Measurements from ENCODE around the gene ARL1.

Gene ARL1

GRCh38 chr12:101407436-101408345 lies at the start of gene ARL1:
TSS of gene ARL1 (minus strand) at chr12:101407772. CDS start at chr12:101407645, 127 bp downstream.
- Histone ChIP-seq H3K27ac (ENCODE audit: extremely low read depth, low read depth, low read length) (peak within 1 kb of the TSS; percentile 89), H3K36me3 (ENCODE audit: control insufficient read depth in 2 of 2, insufficient read depth in 1 of 2, low read length in 2 of 2) (peaks cover 0 to 6% of the 10 kb centered on the region in 2 experiments; a peak in 2 of 3 replicates), H3K4me3 (ENCODE audit: low read depth, low read length) (peak within 1 kb of the TSS; percentile 67), H3K4me1 (ENCODE audit: control insufficient read depth, insufficient read depth, low read length) (no peaks in the 10 kb centered on the region; the same call in 1 of the 2 replicates), H3K9me3 (ENCODE audit: control insufficient read depth, insufficient read depth, low read depth, low read length) (no peaks in the 10 kb centered on the region)
- ChIA-PET CTCF (interaction anchor here (0.7 to 1.1 kb wide), 4 partner anchors 11 to 433 kb away, joined by 3 to 6 read pairs (median 3); no protein-coding TSS in a partner anchor), POLR2A (interaction anchor here (0.5 to 1.5 kb wide), 5 partner anchors 14 to 1141 kb away, joined by 3 to 4 read pairs (median 3); partner anchors contain the start of genes DEPDC4 and SCYL2)
- TF ChIP-seq ZNF707 (tag by site-specific recombination; IDR thresholded peaks at IDR 0.05) = no peak
- 0 out of 2 replicates have a peak, but pooled peaks have one; percentile 32 for TF ChIP-seq ZNF610 (tag by site-specific recombination; IDR thresholded peaks at IDR 0.05; ENCODE audit: borderline replicate concordance)
- no peak for TF ChIP-seq MZF1 (tag by site-specific recombination; IDR thresholded peaks at IDR 0.05; ENCODE audit: borderline replicate concordance)
- TF ChIP-seq RBAK (tag by site-specific recombination; IDR thresholded peaks at IDR 0.05) = no peak
- 0 out of 2 replicates have a peak, but pooled peaks have one; percentile 10 for TF ChIP-seq ZSCAN5A (tag by site-specific recombination; IDR thresholded peaks at IDR 0.05)
- TF ChIP-seq ZBTB17 (tag by site-specific recombination; IDR thresholded peaks at IDR 0.05) = peak; percentile 92
- no peak for TF ChIP-seq ZNF114 (tag by site-specific recombination; IDR thresholded peaks at IDR 0.05)
- TF ChIP-seq YY1 (tag by site-specific recombination; IDR thresholded peaks at IDR 0.05) = peak; percentile 53; the same call in 1 of the 2 replicates
- no peak for TF ChIP-seq ZNF174 (tag by site-specific recombination; IDR thresholded peaks at IDR 0.05)
- no peak for TF ChIP-seq ZNF335 (tag by site-specific recombination; conservative IDR thresholded peaks at IDR 0.05)
- TF ChIP-seq SETDB1 (IDR thresholded peaks at IDR 0.05; ENCODE audit: insufficient read length, low read length) = no peak
- TF ChIP-seq ZSCAN16 (tag by site-specific recombination; IDR thresholded peaks at IDR 0.05) = no peak
- TF ChIP-seq ZNF146 (tag by site-specific recombination; IDR thresholded peaks at IDR 0.05) = 0 out of 2 replicates have a peak, but pooled peaks have one; percentile 23
- TF ChIP-seq ZSCAN23 (tag by site-specific recombination; IDR thresholded peaks at IDR 0.05) = no peak
- TF ChIP-seq ZSCAN4 (tag by site-specific recombination; IDR thresholded peaks at IDR 0.05) = no peak
- peak; percentile 35; the same call in 1 of the 2 replicates for TF ChIP-seq IKZF3 (tag by site-specific recombination; IDR thresholded peaks at IDR 0.05)
- no peak for TF ChIP-seq ZNF132 (tag by site-specific recombination; IDR thresholded peaks at IDR 0.05; ENCODE audit: borderline replicate concordance)
- TF ChIP-seq SALL2 (tag by site-specific recombination; IDR thresholded peaks at IDR 0.05; ENCODE audit: borderline replicate concordance) = no peak
- TF ChIP-seq ZNF221 (tag by site-specific recombination; IDR thresholded peaks at IDR 0.05; ENCODE audit: borderline replicate concordance) = no peak
- peak; percentile 81 for TF ChIP-seq INSM2 (tag by site-specific recombination; IDR thresholded peaks at IDR 0.05)
- TF ChIP-seq ZNF362 (tag by site-specific recombination; IDR thresholded peaks at IDR 0.05) = 0 out of 2 replicates have a peak, but pooled peaks have one; percentile 11
- peak; percentile 56; the same call in 1 of the 2 replicates for TF ChIP-seq ZNF843 (tag by site-specific recombination; IDR thresholded peaks at IDR 0.05)
- peak; percentile 40; the same call in 1 of the 2 replicates for TF ChIP-seq ZNF391 (tag by site-specific recombination; IDR thresholded peaks at IDR 0.05; ENCODE audit: borderline replicate concordance, low read depth)
- TF ChIP-seq ZNF629 (tag by site-specific recombination; IDR thresholded peaks at IDR 0.05) = peak; percentile 78
- TF ChIP-seq ZNF274 (IDR thresholded peaks at IDR 0.05; ENCODE audit: low read length) = no peak
- no peak for TF ChIP-seq ZNF274 (tag by site-specific recombination; IDR thresholded peaks at IDR 0.05; ENCODE audit: borderline replicate concordance)
- TF ChIP-seq SP2 (tag by site-specific recombination; IDR thresholded peaks at IDR 0.05) = peak; percentile 75
- peak; percentile 91 for TF ChIP-seq KLF9 (tag by site-specific recombination; IDR thresholded peaks at IDR 0.05; ENCODE audit: low read depth)
- no peak for TF ChIP-seq ZNF555 (tag by site-specific recombination; conservative IDR thresholded peaks at IDR 0.05)
